ENCODE data around the gene RRP7A. TPM values are rescaled to one million over a fixed set of nuclear protein-coding genes. Genes with fewer than 3 reads are reported as not detected.
"Not testable (repeated sequence)": the region's sequence is repeated elsewhere in the genome, so short reads cannot be mapped to it uniquely, and the experiment has no call there.

The RRP7A gene
- total RNA-seq, 1 experiment from 2014 or later = 101 TPM

- no peak overlapping the region for H3K4ac ChIP-seq (ENCODE audit: low read depth, low read length)
- no peak overlapping the region for H3K4me3 Mint-ChIP-seq
- H3K27me3 Mint-ChIP-seq (ENCODE audit: low read depth) = peaks cover 20% of the 10 kb centered on the region
- H2BK120ac ChIP-seq (ENCODE audit: low read depth, low read length, poor library complexity, severe bottlenecking) = no peak overlapping the region
- no peak for TF ChIP-seq CTCF (conservative IDR thresholded peaks at IDR 0.05)
- no peak overlapping the region for H2BK20ac ChIP-seq (ENCODE audit: low read depth, low read length, poor library complexity, severe bottlenecking)
- no peak overlapping the region for H3K18ac ChIP-seq (ENCODE audit: insufficient read length, low read depth, low read length)
- no peak overlapping the region for H2BK12ac ChIP-seq (ENCODE audit: insufficient read length, low read depth, low read length)
- H4K5ac ChIP-seq (ENCODE audit: insufficient read length, low read depth, low read length) = no peak overlapping the region
- no peak overlapping the region for H4K91ac ChIP-seq (ENCODE audit: insufficient read length, low read depth, low read length)
- no peaks in the 10 kb centered on the region for H3K36me3 Mint-ChIP-seq (ENCODE audit: insufficient read depth in 1 of 3, low read depth in 3 of 3)
- no peaks in the 10 kb centered on the region for H3K79me1 ChIP-seq (ENCODE audit: insufficient read depth, low read depth, low read length, poor library complexity, severe bottlenecking)
- no peak overlapping the region for H3K9ac ChIP-seq (ENCODE audit: extremely low read depth, insufficient read length, low read length)
- no peaks in the 10 kb centered on the region for H4K20me1 ChIP-seq (ENCODE audit: control insufficient read depth, insufficient read depth, insufficient read length)
- peaks cover 0 to 2% of the 10 kb centered on the region in 2 experiments; a peak in 2 of 4 replicates for H3K4me1 Mint-ChIP-seq
- no peaks in the 10 kb centered on the region for H3K9me3 ChIP-seq (ENCODE audit: control insufficient read depth, low read depth, low read length)
- no peak overlapping the region for H3K27ac Mint-ChIP-seq
- WGBS (ENCODE audit: extremely low coverage, insufficient read length, low lambda C conversion rate) = no CpG with 5 or more reads among the region's 6 CpGs
- no peak overlapping the region for H3K14ac ChIP-seq (ENCODE audit: insufficient read depth, low read length)
- H3K23me2 ChIP-seq (ENCODE audit: insufficient read length, low read depth, low read length, poor library complexity, severe bottlenecking) = no peaks in the 10 kb centered on the region
- H3T11ph ChIP-seq (ENCODE audit: low read length) = no peak overlapping the region
- H2AK5ac ChIP-seq (ENCODE audit: insufficient read length, low read length) = no peak overlapping the region
- H3K56ac ChIP-seq (ENCODE audit: insufficient read length, low read depth, low read length) = no peak overlapping the region
- no peak overlapping the region for H2BK5ac ChIP-seq (ENCODE audit: insufficient read length, low read length)
- no peak overlapping the region for H2BK15ac ChIP-seq (ENCODE audit: low read depth, low read length)
- H3K9me3 Mint-ChIP-seq = no peaks in the 10 kb centered on the region
- no peak overlapping the region for H3K4me2 ChIP-seq (ENCODE audit: insufficient read depth, insufficient read length, low read length)
- no peaks in the 10 kb centered on the region for H3K4me1 ChIP-seq (ENCODE audit: insufficient read depth, low read length)
- no peak overlapping the region for H3K23ac ChIP-seq (ENCODE audit: insufficient read length, low read depth, low read length)
- no peaks in the 10 kb centered on the region for H3K79me2 ChIP-seq (ENCODE audit: insufficient read depth, low read length)
- H4K8ac ChIP-seq (replicated peaks; ENCODE audit: insufficient read length, low read depth, low read length) = no peak overlapping the region
- H3K27me3 ChIP-seq (ENCODE audit: insufficient read depth, low read length) = no peaks in the 10 kb centered on the region
- no peak overlapping the region for H2AFZ ChIP-seq (ENCODE audit: low read length)
- DNase-seq = no peak
- H3K27ac ChIP-seq (ENCODE audit: insufficient read length, low read depth, low read length) = no peak overlapping the region
Observed at GRCh38 chr22:42484506-42484905, 35.1 kb downstream of the RRP7A start.

- DNase-seq; H2BK12ac ChIP-seq (ENCODE audit: insufficient read length, low read depth, low read length); H2AK5ac ChIP-seq (ENCODE audit: insufficient read length, low read length); H2BK120ac ChIP-seq (ENCODE audit: low read depth, low read length, poor library complexity, severe bottlenecking); H4K8ac ChIP-seq (replicated peaks; ENCODE audit: insufficient read length, low read depth, low read length); H4K91ac ChIP-seq (ENCODE audit: insufficient read length, low read depth, low read length); H3K79me1 ChIP-seq (ENCODE audit: insufficient read depth, low read depth, low read length, poor library complexity, severe bottlenecking); H3K27me3 ChIP-seq (ENCODE audit: insufficient read depth, low read length); H3K4me3 Mint-ChIP-seq; H3K9ac ChIP-seq (ENCODE audit: extremely low read depth, insufficient read length, low read length); H4K5ac ChIP-seq (ENCODE audit: insufficient read length, low read depth, low read length); H3K9me3 Mint-ChIP-seq; H3K9me3 ChIP-seq (ENCODE audit: control insufficient read depth, low read depth, low read length); H2BK15ac ChIP-seq (ENCODE audit: low read depth, low read length); H3K23me2 ChIP-seq (ENCODE audit: insufficient read length, low read depth, low read length, poor library complexity, severe bottlenecking); H4K20me1 ChIP-seq (ENCODE audit: control insufficient read depth, insufficient read depth, insufficient read length); H3K56ac ChIP-seq (ENCODE audit: insufficient read length, low read depth, low read length); H3K18ac ChIP-seq (ENCODE audit: insufficient read length, low read depth, low read length); H3K27ac ChIP-seq (ENCODE audit: insufficient read length, low read depth, low read length); H2AFZ ChIP-seq (ENCODE audit: low read length); H3K27ac Mint-ChIP-seq; H3K36me3 Mint-ChIP-seq (ENCODE audit: insufficient read depth in 1 of 3, low read depth in 3 of 3); H3K4me1 Mint-ChIP-seq; H3K23ac ChIP-seq (ENCODE audit: insufficient read length, low read depth, low read length); H3K4ac ChIP-seq (ENCODE audit: low read depth, low read length); H3K79me2 ChIP-seq (ENCODE audit: insufficient read depth, low read length); H3K4me2 ChIP-seq (ENCODE audit: insufficient read depth, insufficient read length, low read length); H3K14ac ChIP-seq (ENCODE audit: insufficient read depth, low read length); H3T11ph ChIP-seq (ENCODE audit: low read length); H3K4me1 ChIP-seq (ENCODE audit: insufficient read depth, low read length); H2BK5ac ChIP-seq (ENCODE audit: insufficient read length, low read length); H2BK20ac ChIP-seq (ENCODE audit: low read depth, low read length, poor library complexity, severe bottlenecking): not testable (repeated sequence)
- no CpG with 5 or more reads among the region's 13 CpGs for WGBS (ENCODE audit: extremely low coverage, insufficient read length, low lambda C conversion rate)
- peaks cover 20% of the 10 kb centered on the region for H3K27me3 Mint-ChIP-seq (ENCODE audit: low read depth)
Observed at GRCh38 chr22:42483610-42484223, 35.9 kb downstream of the RRP7A start.

Measured in H9 (cell line).